ENCODE measurements around the gene CRYGD. TPM values are rescaled to one million over a fixed set of nuclear protein-coding genes. Genes with fewer than 3 reads are reported as not detected.
"Not testable (repeated sequence)": the region's sequence is repeated elsewhere in the genome, so short reads cannot be mapped to it uniquely, and the experiment has no call there.

The CRYGD gene
- not detected for total RNA-seq

- H3K36me3 Mint-ChIP-seq (ENCODE audit: insufficient read depth in 2 of 2); H3K27ac Mint-ChIP-seq; H3K9me3 Mint-ChIP-seq; H3K4me1 Mint-ChIP-seq (ENCODE audit: low read depth): not testable (repeated sequence)
- Mint-ChIP-seq H3K27me3 (ENCODE audit: low read depth) (peaks cover 23% of the 10 kb centered on the region), H3K4me3 (peak within 1 kb of the TSS; percentile 57 to 62)
- peak in 1 of 2 donors; percentile 5 for DNase-seq
- ATAC-seq (replicated peaks in 1 of 2): peak; percentile 47 to 56
Measured at GRCh38 chr2:208124013-208124715, at the start of gene CRYGD. Gene CRYGD, minus strand, starts transcription at chr2:208124524. Its CDS starts 51 bp downstream, at chr2:208124473.

- Mint-ChIP-seq H3K4me3 (no peak overlapping the region), H3K27me3 (ENCODE audit: low read depth) (peaks cover 12% of the 10 kb centered on the region), H3K9me3 (no peaks in the 10 kb centered on the region), H3K36me3 (ENCODE audit: insufficient read depth in 2 of 2) (no peaks in the 10 kb centered on the region), H3K27ac (no peak overlapping the region), H3K4me1 (ENCODE audit: low read depth) (no peaks in the 10 kb centered on the region)
- no peak for ATAC-seq (replicated peaks in 1 of 2)
- no peak for DNase-seq
Measured at GRCh38 chr2:208172125-208172524, 47.8 kb upstream of the CRYGD start.

- Mint-ChIP-seq H3K4me3 (no peak overlapping the region), H3K36me3 (ENCODE audit: insufficient read depth in 2 of 2) (no peaks in the 10 kb centered on the region), H3K27me3 (ENCODE audit: low read depth) (peaks cover 14% of the 10 kb centered on the region), H3K9me3 (no peaks in the 10 kb centered on the region), H3K27ac (no peak overlapping the region), H3K4me1 (ENCODE audit: low read depth) (no peaks in the 10 kb centered on the region)
- ATAC-seq (replicated peaks in 1 of 2): no peak
- no peak for DNase-seq
Measured at GRCh38 chr2:208164951-208165755, 40.8 kb upstream of the CRYGD start.

GRCh38 chr2:208163489-208163888, 39.2 kb upstream of the CRYGD start, which contains the start of gene CRYGA:
Gene CRYGA, minus strand, starts transcription at chr2:208163589. Its CDS starts 33 bp downstream, at chr2:208163556.
- no peaks in the 10 kb centered on the region for H3K4me1 Mint-ChIP-seq (ENCODE audit: low read depth)
- H3K9me3 Mint-ChIP-seq: no peaks in the 10 kb centered on the region
- H3K36me3 Mint-ChIP-seq (ENCODE audit: insufficient read depth in 2 of 2): no peaks in the 10 kb centered on the region
- no peak for DNase-seq
- no peak for ATAC-seq (replicated peaks in 1 of 2)
- no peak within 1 kb of the TSS for H3K27ac Mint-ChIP-seq
- no peak within 1 kb of the TSS for H3K4me3 Mint-ChIP-seq
- peaks cover 6% of the 10 kb centered on the region for H3K27me3 Mint-ChIP-seq (ENCODE audit: low read depth)

- Mint-ChIP-seq H3K36me3 (ENCODE audit: insufficient read depth in 2 of 2) (no peaks in the 10 kb centered on the region), H3K4me3 (no peak overlapping the region), H3K9me3 (no peaks in the 10 kb centered on the region), H3K27me3 (ENCODE audit: low read depth) (no peaks in the 10 kb centered on the region), H3K27ac (no peak overlapping the region), H3K4me1 (ENCODE audit: low read depth) (no peaks in the 10 kb centered on the region)
- ATAC-seq (replicated peaks in 1 of 2): no peak
- no peak for DNase-seq
Measured at GRCh38 chr2:208156439-208156838, 32.1 kb upstream of the CRYGD start.

- no peak for ATAC-seq (replicated peaks in 1 of 2)
- Mint-ChIP-seq H3K4me1 (ENCODE audit: low read depth) (no peaks in the 10 kb centered on the region), H3K4me3 (no peak overlapping the region), H3K36me3 (ENCODE audit: insufficient read depth in 2 of 2) (no peaks in the 10 kb centered on the region), H3K27me3 (ENCODE audit: low read depth) (no peaks in the 10 kb centered on the region), H3K9me3 (no peaks in the 10 kb centered on the region), H3K27ac (no peak overlapping the region)
- DNase-seq: no peak
Measured at GRCh38 chr2:208153156-208153555, 28.8 kb upstream of the CRYGD start.

- H3K27me3 Mint-ChIP-seq (ENCODE audit: low read depth): peaks cover 10% of the 10 kb centered on the region
- no peak overlapping the region for H3K4me3 Mint-ChIP-seq
- DNase-seq: no peak
- no peaks in the 10 kb centered on the region for H3K9me3 Mint-ChIP-seq
- H3K27ac Mint-ChIP-seq: no peak overlapping the region
- no peak for ATAC-seq (replicated peaks in 1 of 2)
- H3K4me1 Mint-ChIP-seq (ENCODE audit: low read depth): no peaks in the 10 kb centered on the region
- no peaks in the 10 kb centered on the region for H3K36me3 Mint-ChIP-seq (ENCODE audit: insufficient read depth in 2 of 2)
Measured at GRCh38 chr2:208150956-208151355, 26.6 kb upstream of the CRYGD start.

- DNase-seq: no peak
- no peaks in the 10 kb centered on the region for H3K36me3 Mint-ChIP-seq (ENCODE audit: insufficient read depth in 2 of 2)
- no peak overlapping the region for H3K27ac Mint-ChIP-seq
- H3K27me3 Mint-ChIP-seq (ENCODE audit: low read depth): peaks cover 10% of the 10 kb centered on the region
- H3K9me3 Mint-ChIP-seq: no peaks in the 10 kb centered on the region
- no peak overlapping the region for H3K4me3 Mint-ChIP-seq
- H3K4me1 Mint-ChIP-seq (ENCODE audit: low read depth): no peaks in the 10 kb centered on the region
- no peak for ATAC-seq (replicated peaks in 1 of 2)
Measured at GRCh38 chr2:208150094-208150493, 25.8 kb upstream of the CRYGD start.

GRCh38 chr2:208148803-208149202, 24.5 kb upstream of the CRYGD start:
- H3K27ac Mint-ChIP-seq: no peak overlapping the region
- DNase-seq (no peak), ATAC-seq (replicated peaks in 1 of 2) (no peak)
- H3K9me3 Mint-ChIP-seq: peaks cover 0 to 2% of the 10 kb centered on the region in 2 donors
- H3K4me3 Mint-ChIP-seq: no peak overlapping the region
- no peaks in the 10 kb centered on the region for H3K4me1 Mint-ChIP-seq (ENCODE audit: low read depth)
- peaks cover 10% of the 10 kb centered on the region for H3K27me3 Mint-ChIP-seq (ENCODE audit: low read depth)
- no peaks in the 10 kb centered on the region for H3K36me3 Mint-ChIP-seq (ENCODE audit: insufficient read depth in 2 of 2)

- peaks cover 0 to 2% of the 10 kb centered on the region in 2 donors for H3K9me3 Mint-ChIP-seq
- H3K27me3 Mint-ChIP-seq (ENCODE audit: low read depth): peaks cover 10% of the 10 kb centered on the region
- H3K36me3 Mint-ChIP-seq (ENCODE audit: insufficient read depth in 2 of 2): no peaks in the 10 kb centered on the region
- no peak for ATAC-seq (replicated peaks in 1 of 2)
- no peak for DNase-seq
- no peak overlapping the region for H3K4me3 Mint-ChIP-seq
- no peak overlapping the region for H3K27ac Mint-ChIP-seq
- no peaks in the 10 kb centered on the region for H3K4me1 Mint-ChIP-seq (ENCODE audit: low read depth)
Measured at GRCh38 chr2:208147759-208148158, 23.4 kb upstream of the CRYGD start.

- DNase-seq: no peak
- Mint-ChIP-seq H3K36me3 (ENCODE audit: insufficient read depth in 2 of 2) (no peaks in the 10 kb centered on the region), H3K4me1 (ENCODE audit: low read depth) (no peaks in the 10 kb centered on the region), H3K9me3 (peaks cover 0 to 2% of the 10 kb centered on the region in 2 donors), H3K4me3 (no peak overlapping the region), H3K27ac (no peak overlapping the region), H3K27me3 (ENCODE audit: low read depth) (peaks cover 10% of the 10 kb centered on the region)
- no peak for ATAC-seq (replicated peaks in 1 of 2)
Measured at GRCh38 chr2:208147008-208147407, 22.7 kb upstream of the CRYGD start.

- H3K4me3 Mint-ChIP-seq: no peak within 1 kb of the TSS
- no peak for DNase-seq
- peaks cover 0 to 2% of the 10 kb centered on the region in 2 donors for H3K9me3 Mint-ChIP-seq
- no peak within 1 kb of the TSS for H3K27ac Mint-ChIP-seq
- no peaks in the 10 kb centered on the region for H3K36me3 Mint-ChIP-seq (ENCODE audit: insufficient read depth in 2 of 2)
- peaks cover 10% of the 10 kb centered on the region for H3K27me3 Mint-ChIP-seq (ENCODE audit: low read depth)
- H3K4me1 Mint-ChIP-seq (ENCODE audit: low read depth): no peaks in the 10 kb centered on the region
- ATAC-seq (replicated peaks in 1 of 2): no peak
Measured at GRCh38 chr2:208146006-208146405, 21.7 kb upstream of the CRYGD start, which contains the start of gene CRYGB. Gene CRYGB, minus strand, starts transcription at chr2:208146158. Its CDS starts 38 bp downstream, at chr2:208146120.

- Mint-ChIP-seq H3K9me3 (peaks cover 0 to 2% of the 10 kb centered on the region in 2 donors), H3K27ac (no peak overlapping the region), H3K4me1 (ENCODE audit: low read depth) (no peaks in the 10 kb centered on the region), H3K4me3 (no peak overlapping the region), H3K27me3 (ENCODE audit: low read depth) (peaks cover 10% of the 10 kb centered on the region), H3K36me3 (ENCODE audit: insufficient read depth in 2 of 2) (no peaks in the 10 kb centered on the region)
- no peak for DNase-seq
- no peak for ATAC-seq (replicated peaks in 1 of 2)
Measured at GRCh38 chr2:208142925-208143799, 18.8 kb upstream of the CRYGD start.

Data from activated T-cell treated with anti-CD3 and anti-CD28 coated beads, Interleukin-2, amount 50 U/mL, for 72 hours (primary cell).